NCI-H524 (cell line): ENCODE measurements around the gene LRRC17.
"Not testable (repeated sequence)": the region's sequence is repeated elsewhere in the genome, so short reads cannot be mapped to it uniquely, and the experiment has no call there.

ENCODE experiments used
- DNase-seq, 2 experiments: peaks; one replicate each; lab custom pipeline; 2025; lab: John Stamatoyannopoulos, UW

LRRC17 gene

GRCh38 chr7:102942181-102942866, 29.5 kb downstream of the LRRC17 start:
- no peak for DNase-seq

GRCh38 chr7:102942868-102943267, 30.1 kb downstream of the LRRC17 start:
- no peak for DNase-seq

GRCh38 chr7:102943423-102944169, 30.8 kb downstream of the LRRC17 start:
- DNase-seq = no peak

DNA sequence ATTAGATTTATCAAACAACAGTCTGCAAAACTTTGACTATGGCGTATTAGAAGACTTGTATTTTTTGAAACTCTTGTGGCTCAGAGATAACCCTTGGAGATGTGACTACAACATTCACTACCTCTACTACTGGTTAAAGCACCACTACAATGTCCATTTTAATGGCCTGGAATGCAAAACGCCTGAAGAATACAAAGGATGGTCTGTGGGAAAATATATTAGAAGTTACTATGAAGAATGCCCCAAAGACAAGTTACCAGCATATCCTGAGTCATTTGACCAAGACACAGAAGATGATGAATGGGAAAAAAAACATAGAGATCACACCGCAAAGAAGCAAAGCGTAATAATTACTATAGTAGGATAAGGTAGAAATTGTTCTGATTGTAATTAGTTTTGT, 31.4 kb downstream of the LRRC17 start:
- no peak for DNase-seq

- DNase-seq = no peak
Observed at GRCh38 chr7:102951839-102952238, 39.0 kb downstream of the LRRC17 start.

DNA sequence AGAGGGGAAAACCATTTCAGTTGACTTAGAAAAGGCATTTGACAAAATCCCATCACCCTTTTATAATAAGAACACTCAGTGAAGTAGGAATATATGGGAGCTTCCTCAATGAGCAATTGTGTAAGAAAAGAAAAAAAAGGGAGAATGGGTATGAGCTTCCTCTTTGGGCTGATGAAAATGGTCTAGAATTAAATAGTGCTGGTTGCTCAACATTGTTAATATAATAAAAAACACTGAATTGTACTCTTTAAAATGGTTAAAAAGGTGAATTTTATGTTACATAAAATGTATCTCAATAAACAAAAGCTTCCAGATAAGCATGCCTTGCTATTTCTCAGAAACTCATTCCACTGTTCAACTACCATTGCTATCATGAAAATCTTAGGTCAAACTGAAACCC, 40.6 kb downstream of the LRRC17 start:
- no peak for DNase-seq

DNA sequence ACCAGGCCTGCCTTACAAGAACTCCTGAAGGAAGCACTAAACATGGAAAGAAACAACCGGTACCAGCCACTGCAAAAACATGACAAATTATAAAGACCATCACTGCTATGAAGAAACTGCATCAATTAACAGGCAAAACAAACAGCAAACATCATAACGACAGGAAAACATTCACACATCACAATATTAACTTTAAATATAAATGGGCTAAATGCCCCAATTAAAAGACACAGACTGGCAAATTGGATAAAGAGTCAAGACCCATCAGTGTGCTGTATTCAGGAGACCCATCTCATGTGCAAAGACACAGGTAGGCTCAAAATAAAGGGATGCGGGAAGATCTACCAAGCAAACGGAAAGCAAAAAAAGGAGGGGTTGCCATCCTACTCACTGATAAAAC, 41.6 kb downstream of the LRRC17 start:
- not testable (repeated sequence) for DNase-seq

GRCh38 chr7:102958004-102958403, 45.2 kb downstream of the LRRC17 start:
- not testable (repeated sequence) for DNase-seq

DNA sequence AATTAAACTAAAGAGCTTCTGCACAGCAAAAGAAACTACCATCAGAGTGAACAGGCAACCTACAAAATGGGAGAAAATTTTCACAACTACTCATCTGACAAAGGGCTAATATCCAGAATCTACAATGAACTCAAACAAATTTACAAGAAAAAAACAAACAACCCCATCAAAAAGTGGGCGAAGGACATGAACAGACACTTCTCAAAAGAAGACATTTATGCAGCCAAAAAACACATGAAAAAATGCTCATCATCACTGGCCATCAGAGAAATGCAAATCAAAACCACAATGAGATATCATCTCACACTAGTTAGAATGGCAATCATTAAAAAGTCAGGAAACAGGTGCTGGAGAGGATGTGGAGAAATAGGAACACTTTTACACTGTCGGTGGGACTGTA, 49.2 kb downstream of the LRRC17 start:
- not testable (repeated sequence) for DNase-seq

DNA sequence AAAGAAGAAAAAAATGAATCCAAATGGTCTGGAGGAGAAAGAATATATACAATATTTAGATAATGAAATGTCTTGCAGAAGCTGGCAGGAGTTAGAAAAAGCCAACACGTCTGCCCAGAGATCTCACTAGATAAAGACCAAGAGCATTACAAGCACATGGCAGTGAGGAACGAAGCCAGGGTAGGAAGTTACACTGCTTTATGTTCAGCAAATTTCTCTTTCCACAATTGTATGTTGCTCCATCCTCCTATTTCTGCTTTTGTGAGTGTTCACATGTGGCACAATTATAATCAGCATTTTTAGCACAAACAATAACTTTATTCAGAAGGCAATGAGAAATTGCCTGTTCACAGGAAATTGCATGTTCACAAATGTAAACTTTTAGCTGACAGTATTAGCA, 53.7 kb downstream of the LRRC17 start:
- no peak for DNase-seq

DNA sequence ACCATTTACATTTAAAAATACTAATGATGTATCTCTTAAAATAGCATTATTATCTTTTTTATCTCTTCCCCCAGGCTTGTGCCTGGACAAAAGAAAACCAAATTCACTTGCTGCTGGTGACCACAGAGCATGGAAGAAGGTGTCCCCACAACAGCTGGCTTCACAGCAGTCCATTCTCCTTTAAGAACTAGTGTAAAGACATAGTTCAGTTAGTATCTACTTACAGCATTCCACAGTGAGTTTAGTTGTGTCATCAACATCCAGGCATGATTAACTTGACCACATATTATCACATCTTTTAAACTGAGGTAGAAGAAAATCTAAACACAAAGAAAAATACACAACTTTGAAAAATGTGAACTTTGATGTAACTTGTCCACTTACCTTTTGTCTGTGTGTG, 55.0 kb downstream of the LRRC17 start:
- DNase-seq = no peak

GRCh38 chr7:102973096-102973802, 60.4 kb downstream of the LRRC17 start:
- DNase-seq = no peak

- no peak for DNase-seq
Observed at GRCh38 chr7:102974366-102975236, 61.8 kb downstream of the LRRC17 start.

GRCh38 chr7:102975854-102976253, 63.1 kb downstream of the LRRC17 start:
- DNase-seq = no peak

DNA sequence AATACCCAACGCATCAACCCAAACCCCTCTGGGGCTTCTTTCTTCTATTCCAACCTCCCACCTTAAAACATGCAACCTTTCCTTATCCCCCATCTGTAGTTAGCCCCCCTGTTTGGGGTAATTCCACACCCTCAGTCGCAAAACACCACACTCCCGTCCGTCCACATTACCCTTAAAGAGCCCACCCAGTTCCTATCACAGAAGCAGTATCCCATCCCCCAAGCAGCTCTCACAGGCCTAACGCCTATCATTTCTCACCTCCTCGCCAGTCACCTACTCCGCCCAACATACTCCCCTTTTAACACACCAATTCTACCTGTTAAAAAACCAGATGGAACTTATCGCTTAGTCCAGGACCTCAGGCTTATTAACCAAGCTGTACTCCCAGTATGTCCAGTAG, 63.7 kb downstream of the LRRC17 start:
- DNase-seq = no peak

DNA sequence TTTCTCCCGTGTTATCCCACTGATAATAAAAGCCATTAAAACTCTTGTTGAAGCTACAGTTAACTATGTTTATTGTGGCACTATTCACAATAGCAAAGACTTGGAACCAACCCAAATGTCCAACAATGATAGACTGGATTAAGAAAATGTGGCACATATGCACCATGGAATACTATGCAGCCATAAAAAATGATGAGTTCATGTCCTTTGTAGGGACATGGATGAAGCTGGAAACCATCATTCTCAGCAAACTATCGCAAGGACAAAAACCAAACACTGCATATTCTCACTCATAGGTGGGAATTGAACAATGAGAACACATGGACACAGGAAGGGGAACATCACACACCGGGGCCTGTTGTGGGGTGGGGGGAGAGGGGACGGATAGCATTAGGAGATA, 64.8 kb downstream of the LRRC17 start:
- DNase-seq = not testable (repeated sequence)

GRCh38 chr7:102978284-102978683, 65.5 kb downstream of the LRRC17 start:
- DNase-seq = no peak

DNA sequence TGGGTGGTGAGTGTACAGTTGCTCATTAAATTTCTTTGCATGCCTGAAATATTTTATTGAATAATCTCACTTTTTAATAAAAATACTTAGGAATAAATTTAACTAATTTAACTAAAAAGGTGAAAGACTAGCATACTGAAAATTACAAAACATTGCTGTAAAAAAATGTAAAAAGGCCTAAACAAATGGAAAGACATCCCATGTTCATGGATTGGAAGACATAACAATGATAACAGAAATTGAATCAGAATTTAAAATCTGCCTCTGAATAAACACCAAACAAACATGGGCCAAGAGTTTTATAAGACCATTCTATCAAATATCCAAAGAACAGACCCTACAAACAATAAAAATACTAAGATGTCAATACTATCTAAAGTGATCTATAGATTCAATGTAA, 66.9 kb downstream of the LRRC17 start:
- DNase-seq = no peak

GRCh38 chr7:102981451-102981850, 68.7 kb downstream of the LRRC17 start:
- no peak for DNase-seq

DNA sequence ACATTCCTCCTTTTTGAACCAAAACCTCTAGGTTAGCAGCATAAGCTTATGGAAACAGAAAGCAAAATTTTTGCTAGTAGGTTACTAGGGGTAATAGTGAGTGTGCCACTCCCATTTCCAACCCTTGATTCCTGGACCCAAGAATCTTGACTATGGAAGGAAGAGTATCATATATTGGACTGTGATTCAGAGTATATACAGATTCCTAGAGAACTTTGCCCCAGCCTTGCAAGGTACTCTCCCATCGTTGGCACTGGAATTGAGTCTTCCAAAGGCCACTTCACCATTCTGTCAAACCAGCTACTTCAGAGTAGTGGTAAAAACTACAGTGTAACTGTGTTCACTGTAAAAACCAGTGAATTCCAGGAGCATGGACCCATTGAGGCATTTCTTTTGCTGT, 69.4 kb downstream of the LRRC17 start:
- DNase-seq = no peak

- no peak for DNase-seq
Observed at GRCh38 chr7:102983602-102984001, 70.8 kb downstream of the LRRC17 start.

DNA sequence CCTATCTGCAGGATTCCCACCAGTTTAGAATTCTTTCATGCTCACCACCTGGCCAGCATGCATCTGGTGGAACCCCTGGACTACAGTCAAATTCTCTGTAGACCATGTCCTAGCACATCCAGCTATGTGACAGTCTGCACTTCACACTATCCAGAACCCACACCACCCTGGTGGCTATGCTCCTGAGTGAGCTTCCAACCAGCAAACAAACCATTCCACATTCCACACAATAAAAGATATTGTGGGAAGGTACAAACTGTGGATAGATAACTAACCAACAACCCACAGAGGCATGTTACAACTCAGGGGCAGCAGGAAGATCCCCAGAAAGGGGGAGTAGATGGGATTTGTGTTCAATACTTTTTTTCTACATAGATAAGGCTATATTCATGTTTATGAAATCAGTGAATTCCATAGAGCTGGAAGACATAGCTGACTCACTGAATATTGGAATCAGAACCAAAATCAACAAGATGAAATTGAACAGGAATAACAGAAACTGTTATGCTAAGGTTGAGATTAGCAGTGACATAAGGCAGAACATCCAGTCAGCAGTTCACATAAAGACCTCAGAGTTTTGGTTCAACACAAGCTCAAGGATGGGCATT, 72.5 kb downstream of the LRRC17 start:
- DNase-seq = no peak
